H9 (cell line): ENCODE results near the gene CBLB. TPM values are rescaled to one million over a fixed set of nuclear protein-coding genes. Genes with fewer than 3 reads are reported as not detected.

Experiments used
- DNase-seq: peaks from one replicate; pipeline ENCODE4 v3.0.0-alpha.2; 2017
- H2AFZ ChIP-seq: one replicate; pipeline ENCODE4 v1.6.1; 2013; ENCODE audit warnings: mild to moderate bottlenecking, low read length, control low read depth, moderate library complexity
- H2AK5ac ChIP-seq: 2 replicates; pipeline ENCODE4 v1.6.1; 2013; ENCODE audit warnings: low read length, control low read depth, mixed read lengths; ENCODE audit not compliant: insufficient read length
- H2BK120ac ChIP-seq: one replicate; pipeline ENCODE4 v1.6.1; 2013; ENCODE audit warnings: low read depth, mild to moderate bottlenecking, low read length, control low read depth, inconsistent platforms; ENCODE audit not compliant: poor library complexity, severe bottlenecking
- H2BK12ac ChIP-seq: 2 replicates; pipeline ENCODE4 v1.6.1; 2013; ENCODE audit warnings: low read length, control low read depth, mixed read lengths, low read depth; ENCODE audit not compliant: insufficient read length
- H2BK15ac ChIP-seq: 2 replicates; pipeline ENCODE4 v1.6.1; 2013; ENCODE audit warnings: low read depth, low read length, control low read depth
- H2BK20ac ChIP-seq: one replicate; pipeline ENCODE4 v1.6.1; 2013; ENCODE audit warnings: low read depth, mild to moderate bottlenecking, low read length, control low read depth, inconsistent platforms; ENCODE audit not compliant: poor library complexity, severe bottlenecking
- H2BK5ac ChIP-seq: 2 replicates; pipeline ENCODE4 v1.6.1; 2013; ENCODE audit warnings: low read length, control low read depth, mixed read lengths; ENCODE audit not compliant: insufficient read length
- H3K14ac ChIP-seq: 2 replicates; pipeline ENCODE4 v1.6.1; 2013; ENCODE audit warnings: low read length, control low read depth; ENCODE audit not compliant: insufficient read depth
- H3K18ac ChIP-seq: 2 replicates; pipeline ENCODE4 v1.6.1; 2013; ENCODE audit warnings: low read depth, mild to moderate bottlenecking, mixed read lengths, low read length, control low read depth; ENCODE audit not compliant: insufficient read length
- H3K23ac ChIP-seq: 2 replicates; pipeline ENCODE4 v1.6.1; 2013; ENCODE audit warnings: low read length, control low read depth, mixed read lengths, low read depth; ENCODE audit not compliant: insufficient read length
- H3K23me2 ChIP-seq: 2 replicates; pipeline ENCODE4 v1.6.1; 2013; ENCODE audit warnings: low read depth, mild to moderate bottlenecking, mixed read lengths, low read length, control low read depth; ENCODE audit not compliant: insufficient read length, poor library complexity, severe bottlenecking
- H3K27ac ChIP-seq: 2 replicates; pipeline ENCODE4 v1.5.1; 2013; ENCODE audit warnings: low read length, control low read depth, mixed read lengths, low read depth; ENCODE audit not compliant: insufficient read length
- H3K27me3 ChIP-seq: 2 replicates; pipeline ENCODE4 v1.6.1; 2013; ENCODE audit warnings: low read length, control low read depth, inconsistent platforms; ENCODE audit not compliant: insufficient read depth
- H3K4ac ChIP-seq: 2 replicates; pipeline ENCODE4 v1.6.1; 2013; ENCODE audit warnings: low read depth, mild to moderate bottlenecking, control low read depth, inconsistent platforms, low read length, moderate library complexity
- H3K4me1 ChIP-seq: 2 replicates; pipeline ENCODE4 v1.6.1; 2013; ENCODE audit warnings: low read length, control low read depth, inconsistent platforms; ENCODE audit not compliant: insufficient read depth
- H3K4me2 ChIP-seq: 2 replicates; pipeline ENCODE4 v1.6.1; 2013; ENCODE audit warnings: low read length, control low read depth, mixed read lengths; ENCODE audit not compliant: insufficient read length, insufficient read depth
- H3K56ac ChIP-seq: 2 replicates; pipeline ENCODE4 v1.6.1; 2013; ENCODE audit warnings: low read depth, mild to moderate bottlenecking, mixed read lengths, low read length, control low read depth; ENCODE audit not compliant: insufficient read length
- H3K79me1 ChIP-seq: 2 replicates; pipeline ENCODE4 v1.6.1; 2013; ENCODE audit warnings: low read depth, mild to moderate bottlenecking, moderate library complexity, low read length, control low read depth, inconsistent platforms; ENCODE audit not compliant: insufficient read depth, poor library complexity, severe bottlenecking
- H3K79me2 ChIP-seq: 2 replicates; pipeline ENCODE4 v1.6.1; 2013; ENCODE audit warnings: low read length, control low read depth, inconsistent platforms; ENCODE audit not compliant: insufficient read depth
- H3K9ac ChIP-seq: 2 replicates; pipeline ENCODE4 v1.6.1; 2013; ENCODE audit warnings: low read length, control low read depth, mixed read lengths; ENCODE audit not compliant: insufficient read length; ENCODE audit errors: extremely low read depth
- H3K9me3 ChIP-seq: one replicate; pipeline ENCODE4 v1.6.1; 2013; ENCODE audit warnings: low read depth, low read length, inconsistent platforms; ENCODE audit not compliant: control insufficient read depth
- H3T11ph ChIP-seq: one replicate; pipeline ENCODE4 v1.6.1; 2013; ENCODE audit warnings: mild to moderate bottlenecking, low read length, control low read depth, inconsistent platforms
- H4K20me1 ChIP-seq: one replicate; pipeline ENCODE4 v1.6.1; 2013; ENCODE audit not compliant: control insufficient read depth, insufficient read length, insufficient read depth
- H4K5ac ChIP-seq: 2 replicates; pipeline ENCODE4 v1.6.1; 2013; ENCODE audit warnings: low read depth, mild to moderate bottlenecking, mixed read lengths, low read length, control low read depth; ENCODE audit not compliant: insufficient read length
- H4K8ac ChIP-seq: replicated peaks from 2 replicates; pipeline ENCODE4 v1.6.1; 2013; ENCODE audit warnings: low read length, control low read depth, mixed read lengths, low read depth; ENCODE audit not compliant: insufficient read length
- H4K91ac ChIP-seq: 2 replicates; pipeline ENCODE4 v1.6.1; 2013; ENCODE audit warnings: low read depth, mild to moderate bottlenecking, moderate library complexity, mixed read lengths, low read length, control low read depth; ENCODE audit not compliant: insufficient read length
- H3K27ac Mint-ChIP-seq, 3 experiments: 2 replicates in 2 of 3; 3 replicates in 1 of 3; pipeline ENCODE4 v1.8.0; 2020 to 2021; ENCODE audit warnings: mixed read lengths in 3 of 3, mild to moderate bottlenecking in 1 of 3, moderate library complexity in 1 of 3
- H3K27me3 Mint-ChIP-seq: 2 replicates; pipeline ENCODE4 v1.8.0; 2021; ENCODE audit warnings: low read depth, mild to moderate bottlenecking, moderate library complexity, mixed read lengths
- H3K36me3 Mint-ChIP-seq, 3 experiments: 2 replicates in 2 of 3; 3 replicates in 1 of 3; pipeline ENCODE4 v1.8.0; 2020 to 2021; ENCODE audit warnings: low read depth in 3 of 3, mixed read lengths in 3 of 3; ENCODE audit not compliant: insufficient read depth in 1 of 3
- H3K4me1 Mint-ChIP-seq, 2 experiments: 2 replicates each; pipeline ENCODE4 v1.8.0; 2020; ENCODE audit warnings: mixed read lengths in 2 of 2
- H3K4me3 Mint-ChIP-seq, 2 experiments: 2 replicates in 1 of 2; 3 replicates in 1 of 2; pipeline ENCODE4 v1.8.0; 2020 to 2021; ENCODE audit warnings: mild to moderate bottlenecking in 2 of 2, mixed read lengths in 2 of 2, moderate library complexity in 1 of 2
- H3K9me3 Mint-ChIP-seq, 2 experiments: 2 replicates in 1 of 2; 3 replicates in 1 of 2; pipeline ENCODE4 v1.8.0; 2020; ENCODE audit warnings: mild to moderate bottlenecking in 2 of 2, mixed read lengths in 2 of 2, moderate library complexity in 1 of 2
- CTCF ChIP-seq: fragments of 200-600 bp; sonication (generic); conservative IDR thresholded peaks from 3 replicates; pipeline ENCODE4 v1.8.0; 2021; ENCODE audit warnings: antibody characterized with exemption, mild to moderate bottlenecking
- WGBS: extraction: QIAGEN DNeasy Blood & Tissue Kit; methylation state at CpG from one replicate; pipeline ENCODE4 v1.1.7; 2013; ENCODE audit warnings: missing lambda C conversion rate, low lambda C conversion rate, mixed read lengths; ENCODE audit not compliant: insufficient read length; ENCODE audit errors: extremely low coverage; 5-methylcytosine and 5-hydroxymethylcytosine counted together
- total RNA-seq: library from RNA; stranded (reverse); gene quantifications from 2 replicates; pipeline ENCODE4 v1.2.1, GENCODE V29; 2021

CBLB gene
- total RNA-seq, 1 experiment from 2014 or later, result 25.7 TPM

GRCh38 chr3:105883798-105884377 is 15.1 kb upstream of the CBLB start:
- H3K27ac Mint-ChIP-seq, result no peak overlapping the region
- H3K4me3 Mint-ChIP-seq, result no peak overlapping the region
- Histone ChIP-seq H3T11ph (no peak overlapping the region), H3K9ac (no peak overlapping the region), H2BK120ac (no peak overlapping the region), H2AK5ac (no peak overlapping the region), H2BK12ac (no peak overlapping the region), H4K91ac (no peak overlapping the region), H4K20me1 (no peaks in the 10 kb centered on the region), H3K79me1 (no peaks in the 10 kb centered on the region), H2BK15ac (no peak overlapping the region), H3K27ac (no peak overlapping the region), H2BK20ac (no peak overlapping the region), H3K14ac (no peak overlapping the region), H3K9me3 (no peaks in the 10 kb centered on the region), H4K8ac (no peak overlapping the region), H3K79me2 (no peaks in the 10 kb centered on the region), H3K4me1 (no peaks in the 10 kb centered on the region; the same call in 1 of the 2 replicates), H3K23me2 (no peaks in the 10 kb centered on the region), H4K5ac (no peak overlapping the region), H3K18ac (no peak overlapping the region), H3K4me2 (no peak overlapping the region), H3K27me3 (no peaks in the 10 kb centered on the region), H3K56ac (no peak overlapping the region), H3K4ac (no peak overlapping the region), H2BK5ac (no peak overlapping the region), H2AFZ (no peak overlapping the region), H3K23ac (no peak overlapping the region)
- no peaks in the 10 kb centered on the region for H3K36me3 Mint-ChIP-seq
- no peaks in the 10 kb centered on the region for H3K9me3 Mint-ChIP-seq
- WGBS, result no CpG with 5 or more reads among the region's 1 CpG
- no peaks in the 10 kb centered on the region for H3K4me1 Mint-ChIP-seq
- no peak for DNase-seq
- H3K27me3 Mint-ChIP-seq, result no peaks in the 10 kb centered on the region
- TF ChIP-seq CTCF, result no peak
